ENCODE results near the gene STXBP4. TPM values are rescaled to one million over a fixed set of nuclear protein-coding genes. Genes with fewer than 3 reads are reported as not detected.

STXBP4 gene
- total RNA-seq, 3 donors from 2014 or later = 4.6 to 15.4 (median 8.8) TPM

GRCh38 chr17:55158439-55158838 lies 189.9 kb downstream of the STXBP4 start:
- ATAC-seq (no peak), DNase-seq (no peak)
- Histone ChIP-seq H3K36me3 (ENCODE audit: low read depth) (no peaks in the 10 kb centered on the region), H3K4me3 (no peak overlapping the region), H3K4me1 (ENCODE audit: low read depth) (no peaks in the 10 kb centered on the region), H3K9me3 (no peaks in the 10 kb centered on the region)
- no peak for TF ChIP-seq CTCF (IDR thresholded peaks at IDR 0.05)
- intact Hi-C loops (cut with DNase I, micrococcal nuclease) = no loop called here

GRCh38 chr17:55159251-55159650 lies 190.7 kb downstream of the STXBP4 start:
- Histone ChIP-seq H3K36me3 (ENCODE audit: low read depth) (no peaks in the 10 kb centered on the region), H3K4me3 (no peak overlapping the region), H3K4me1 (ENCODE audit: low read depth) (no peaks in the 10 kb centered on the region), H3K9me3 (no peaks in the 10 kb centered on the region)
- DNase-seq (no peak), ATAC-seq (no peak)
- TF ChIP-seq CTCF (IDR thresholded peaks at IDR 0.05) = no peak
- intact Hi-C loops (cut with DNase I, micrococcal nuclease) = no loop called here

- no peaks in the 10 kb centered on the region for H3K4me1 ChIP-seq (ENCODE audit: low read depth)
- DNase-seq = no peak
- H3K9me3 ChIP-seq = no peaks in the 10 kb centered on the region
- no peak for TF ChIP-seq CTCF (IDR thresholded peaks at IDR 0.05)
- H3K4me3 ChIP-seq = no peak overlapping the region
- intact Hi-C loops (cut with DNase I, micrococcal nuclease) = no loop called here
- ATAC-seq = no peak
- H3K36me3 ChIP-seq (ENCODE audit: low read depth) = no peaks in the 10 kb centered on the region
These were observed 191.9 kb downstream of the STXBP4 start for GRCh38 chr17:55160501-55160900.

- intact Hi-C loops (cut with DNase I, micrococcal nuclease) = no loop called here
- no peak for TF ChIP-seq CTCF (IDR thresholded peaks at IDR 0.05)
- no peaks in the 10 kb centered on the region for H3K36me3 ChIP-seq (ENCODE audit: low read depth)
These were observed 193.5 kb downstream of the STXBP4 start for GRCh38 chr17:55161935-55162555.

GRCh38 chr17:55162556-55162946 lies 194.0 kb downstream of the STXBP4 start:
- intact Hi-C loops (cut with DNase I, micrococcal nuclease) = no loop called here
- no peak for TF ChIP-seq CTCF (IDR thresholded peaks at IDR 0.05)
- ATAC-seq (no peak), DNase-seq (no peak)
- no peaks in the 10 kb centered on the region for H3K9me3 ChIP-seq
- no peaks in the 10 kb centered on the region for H3K36me3 ChIP-seq (ENCODE audit: low read depth)
- H3K4me1 ChIP-seq (ENCODE audit: low read depth) = peaks cover 3% of the 10 kb centered on the region
- no peak overlapping the region for H3K4me3 ChIP-seq

More at GRCh38 chr17:55161935-55162555, 193.5 kb downstream of the STXBP4 start:
- ATAC-seq (no peak), DNase-seq (no peak)
- Histone ChIP-seq H3K4me1 (ENCODE audit: low read depth) (peaks cover 2% of the 10 kb centered on the region), H3K4me3 (no peak overlapping the region), H3K9me3 (no peaks in the 10 kb centered on the region)

GRCh38 chr17:55163408-55163807 lies 194.8 kb downstream of the STXBP4 start:
- Histone ChIP-seq H3K4me3 (no peak overlapping the region), H3K9me3 (no peaks in the 10 kb centered on the region), H3K36me3 (ENCODE audit: low read depth) (no peaks in the 10 kb centered on the region), H3K4me1 (ENCODE audit: low read depth) (peaks cover 3% of the 10 kb centered on the region)
- DNase-seq = no peak
- intact Hi-C loops (cut with DNase I, micrococcal nuclease) = no loop called here
- TF ChIP-seq CTCF (IDR thresholded peaks at IDR 0.05) = no peak
- ATAC-seq = no peak

Data from mucosa of descending colon (tissue), 3 donors.